COLO668 (cell line): Measurements from ENCODE around the gene CSTPP1.
A peak's percentile ranks its signal among the peaks of the same experiment; 100 is the strongest.

Experiments
- DNase-seq: peaks from one replicate; lab custom pipeline; 2025; ENCODE audit not compliant: unreplicated experiment; lab: John Stamatoyannopoulos, UW

Gene CSTPP1

GRCh38 chr11:47125083-47125482, 188.5 kb downstream of the CSTPP1 start:
- no peak for DNase-seq

GRCh38 chr11:47127213-47127612, 190.7 kb downstream of the CSTPP1 start:
- DNase-seq, result peak; percentile 67

GRCh38 chr11:47130543-47130942, 194.0 kb downstream of the CSTPP1 start:
- DNase-seq, result peak; percentile 83

GRCh38 chr11:47131136-47131535, 194.6 kb downstream of the CSTPP1 start:
- no peak for DNase-seq

GRCh38 chr11:47132490-47132889, 195.9 kb downstream of the CSTPP1 start:
- no peak for DNase-seq

GRCh38 chr11:47132981-47133380, 196.4 kb downstream of the CSTPP1 start:
- DNase-seq, result no peak

GRCh38 chr11:47136327-47136726, 199.8 kb downstream of the CSTPP1 start:
- DNase-seq, result no peak

- no peak for DNase-seq
Observed at GRCh38 chr11:47136921-47137320, 200.4 kb downstream of the CSTPP1 start.

GRCh38 chr11:47137476-47137875, 200.9 kb downstream of the CSTPP1 start:
- DNase-seq, result no peak

- no peak for DNase-seq
Observed at GRCh38 chr11:47139878-47140277, 203.3 kb downstream of the CSTPP1 start.

GRCh38 chr11:47143322-47143721, 206.8 kb downstream of the CSTPP1 start:
- DNase-seq, result peak; percentile 77

GRCh38 chr11:47144541-47144940, 208.0 kb downstream of the CSTPP1 start:
- DNase-seq, result no peak

GRCh38 chr11:47147250-47147649, 210.7 kb downstream of the CSTPP1 start:
- DNase-seq, result no peak

GRCh38 chr11:47147681-47148080, 211.1 kb downstream of the CSTPP1 start:
- no peak for DNase-seq

GRCh38 chr11:47148270-47148669, 211.7 kb downstream of the CSTPP1 start:
- DNase-seq, result no peak

GRCh38 chr11:47148903-47149531, 212.5 kb downstream of the CSTPP1 start:
- peak; percentile 71 for DNase-seq

- no peak for DNase-seq
Observed at GRCh38 chr11:47149782-47150181, 213.2 kb downstream of the CSTPP1 start.

GRCh38 chr11:47152126-47152952, 215.8 kb downstream of the CSTPP1 start:
- peak; percentile 43 for DNase-seq

GRCh38 chr11:47152953-47153950, 216.7 kb downstream of the CSTPP1 start:
- peak; percentile 89 for DNase-seq

- no peak for DNase-seq
Observed at GRCh38 chr11:47154616-47155570, 218.3 kb downstream of the CSTPP1 start.
